Natural killer cell (primary cell): ENCODE data around the gene TTC21B. TPM values are rescaled to one million over a fixed set of nuclear protein-coding genes. Genes with fewer than 3 reads are reported as not detected.
"Not testable (repeated sequence)": the region's sequence is repeated elsewhere in the genome, so short reads cannot be mapped to it uniquely, and the experiment has no call there.

Source experiments
- ATAC-seq, 3 donors: fragments of 150-1000 bp in 2 of 3; fragments of 200-7000 bp in 1 of 3; cut with Tn5 transposase; 1 replicate in 1 of 3; 2 replicates in 2 of 3; pipeline ENCODE4 v1.10.0; 2021; ENCODE audit warnings: mild to moderate bottlenecking in 2 of 3, moderate library complexity in 2 of 3
- DNase-seq, 2 donors: peaks; one replicate each; pipeline versions ENCODE4 v3.0.0 to v3.0.0-alpha.2; 2013 to 2021; ENCODE audit warnings: mixed read lengths in 1 of 2
- H3K27ac ChIP-seq: one replicate; pipeline ENCODE4 v1.5.1; 2013; ENCODE audit warnings: mild to moderate bottlenecking, low read length
- H3K27me3 ChIP-seq: one replicate; pipeline ENCODE4 v1.6.1; 2013; ENCODE audit warnings: low read length; ENCODE audit not compliant: control insufficient read depth, insufficient read depth
- H3K36me3 ChIP-seq: one replicate; pipeline ENCODE4 v1.6.1; 2013; ENCODE audit warnings: low read length; ENCODE audit not compliant: control insufficient read depth, insufficient read depth
- H3K4me1 ChIP-seq: one replicate; pipeline ENCODE4 v1.6.1; 2013; ENCODE audit warnings: low read length; ENCODE audit not compliant: control insufficient read depth, insufficient read depth
- H3K4me3 ChIP-seq: one replicate; pipeline ENCODE4 v1.5.1; 2013; ENCODE audit warnings: low read length
- H3K9me3 ChIP-seq: one replicate; pipeline ENCODE4 v1.6.1; 2013; ENCODE audit warnings: low read length; ENCODE audit not compliant: control insufficient read depth, insufficient read depth
- H3K27ac Mint-ChIP-seq, 2 donors: one replicate each; pipeline ENCODE4 v1.8.0; 2022; ENCODE audit warnings: mild to moderate bottlenecking in 2 of 2, mixed read lengths in 2 of 2, moderate library complexity in 1 of 2
- H3K27me3 Mint-ChIP-seq, 2 donors: one replicate each; pipeline ENCODE4 v1.8.0; 2022; ENCODE audit warnings: low read depth in 2 of 2, mixed read lengths in 2 of 2
- H3K36me3 Mint-ChIP-seq: one replicate; pipeline ENCODE4 v1.8.0; 2022; ENCODE audit warnings: mixed read lengths
- H3K4me1 Mint-ChIP-seq, 2 donors: one replicate each; pipeline ENCODE4 v1.8.0; 2022; ENCODE audit warnings: mixed read lengths in 2 of 2
- H3K4me3 Mint-ChIP-seq: one replicate; pipeline ENCODE4 v1.8.0; 2022; ENCODE audit warnings: mild to moderate bottlenecking, moderate library complexity, mixed read lengths
- H3K9me3 Mint-ChIP-seq, 2 donors: one replicate each; pipeline ENCODE4 v1.8.0; 2022; ENCODE audit warnings: mixed read lengths in 2 of 2
- WGBS: methylation state at CpG from one replicate; pipeline ENCODE4 v1.1.7; 2013; ENCODE audit warnings: missing lambda C conversion rate; ENCODE audit not compliant: insufficient coverage; 5-methylcytosine and 5-hydroxymethylcytosine counted together
- intact Hi-C: fragments of 100-400 bp; cut with micrococcal nuclease; formaldehyde crosslinking; loops from one replicate; pipeline ENCODE4 v1.14.2; 2022
- total RNA-seq, 4 donors: library from RNA; stranded (reverse); fragments of 120-200 nt in 1 of 4; gene quantifications; one replicate each; pipeline versions ENCODE4 v1.2.3 to v1.2.4, GENCODE V29; 2013 to 2022
- TF ChIP-seq, protein P1 (sequence below): fragments of 200-600 bp; IDR thresholded peaks from one replicate; pipeline ENCODE4 v1.8.0; 2022; ENCODE audit warnings: antibody characterized with exemption

TTC21B gene
- total RNA-seq, 3 donors from 2014 or later (not counting 1 experiment from before 2014, with no cell fraction given), result 31.7 to 40.1 (median 34.3) TPM

DNA sequence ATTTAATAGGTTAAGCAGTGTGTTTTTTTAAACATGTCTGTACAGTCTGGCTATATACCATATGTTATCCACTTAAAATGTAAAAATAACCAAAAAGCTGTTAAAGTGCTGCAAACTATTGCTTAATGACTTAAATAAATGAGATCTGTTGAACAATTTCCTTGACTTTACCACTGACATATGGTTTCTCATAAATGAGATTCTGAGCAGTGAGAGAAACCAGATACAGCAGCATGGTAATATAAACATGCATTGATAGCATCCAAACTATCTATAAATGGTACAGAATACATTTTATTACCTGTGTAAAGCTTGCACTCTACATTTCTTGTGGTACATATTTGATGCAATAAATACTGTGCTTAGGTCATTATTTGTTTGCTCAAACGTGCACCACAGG lies 36.3 kb upstream of the TTC21B start:
- WGBS, result no CpG with 5 or more reads among the region's 1 CpG
- Histone ChIP-seq H3K27ac (no peak overlapping the region), H3K4me1 (no peaks in the 10 kb centered on the region), H3K27me3 (peaks cover 2% of the 10 kb centered on the region), H3K4me3 (no peak overlapping the region), H3K36me3 (no peaks in the 10 kb centered on the region), H3K9me3 (no peaks in the 10 kb centered on the region)
- Mint-ChIP-seq H3K9me3 (no peaks in the 10 kb centered on the region), H3K36me3 (no peaks in the 10 kb centered on the region), H3K27me3 (peaks cover 10 to 24% of the 10 kb centered on the region in 2 donors), H3K27ac (no peak overlapping the region), H3K4me3 (no peak overlapping the region), H3K4me1 (no peaks in the 10 kb centered on the region)
- ATAC-seq, result no peak
- intact Hi-C loops, result no loop called here
- TF ChIP-seq, protein P1, sequence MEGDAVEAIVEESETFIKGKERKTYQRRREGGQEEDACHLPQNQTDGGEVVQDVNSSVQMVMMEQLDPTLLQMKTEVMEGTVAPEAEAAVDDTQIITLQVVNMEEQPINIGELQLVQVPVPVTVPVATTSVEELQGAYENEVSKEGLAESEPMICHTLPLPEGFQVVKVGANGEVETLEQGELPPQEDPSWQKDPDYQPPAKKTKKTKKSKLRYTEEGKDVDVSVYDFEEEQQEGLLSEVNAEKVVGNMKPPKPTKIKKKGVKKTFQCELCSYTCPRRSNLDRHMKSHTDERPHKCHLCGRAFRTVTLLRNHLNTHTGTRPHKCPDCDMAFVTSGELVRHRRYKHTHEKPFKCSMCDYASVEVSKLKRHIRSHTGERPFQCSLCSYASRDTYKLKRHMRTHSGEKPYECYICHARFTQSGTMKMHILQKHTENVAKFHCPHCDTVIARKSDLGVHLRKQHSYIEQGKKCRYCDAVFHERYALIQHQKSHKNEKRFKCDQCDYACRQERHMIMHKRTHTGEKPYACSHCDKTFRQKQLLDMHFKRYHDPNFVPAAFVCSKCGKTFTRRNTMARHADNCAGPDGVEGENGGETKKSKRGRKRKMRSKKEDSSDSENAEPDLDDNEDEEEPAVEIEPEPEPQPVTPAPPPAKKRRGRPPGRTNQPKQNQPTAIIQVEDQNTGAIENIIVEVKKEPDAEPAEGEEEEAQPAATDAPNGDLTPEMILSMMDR, result no peak
- DNase-seq, result no peak

- no peak for DNase-seq
- no peak overlapping the region for H3K27ac ChIP-seq
- no peak for ATAC-seq
- TF ChIP-seq, protein P1, result no peak
- peaks cover 2% of the 10 kb centered on the region for H3K27me3 ChIP-seq
- intact Hi-C loops, result no loop called here
- no peaks in the 10 kb centered on the region for H3K9me3 ChIP-seq
- no peak overlapping the region for H3K4me3 ChIP-seq
- Mint-ChIP-seq H3K36me3 (no peaks in the 10 kb centered on the region), H3K4me3 (no peak overlapping the region), H3K27me3 (peaks cover 14 to 15% of the 10 kb centered on the region in 2 donors), H3K27ac (no peak overlapping the region), H3K9me3 (no peaks in the 10 kb centered on the region), H3K4me1 (no peaks in the 10 kb centered on the region)
- no peaks in the 10 kb centered on the region for H3K36me3 ChIP-seq
- H3K4me1 ChIP-seq, result no peaks in the 10 kb centered on the region
Measured at GRCh38 chr2:165985120-165985519, 31.5 kb upstream of the TTC21B start.

DNA sequence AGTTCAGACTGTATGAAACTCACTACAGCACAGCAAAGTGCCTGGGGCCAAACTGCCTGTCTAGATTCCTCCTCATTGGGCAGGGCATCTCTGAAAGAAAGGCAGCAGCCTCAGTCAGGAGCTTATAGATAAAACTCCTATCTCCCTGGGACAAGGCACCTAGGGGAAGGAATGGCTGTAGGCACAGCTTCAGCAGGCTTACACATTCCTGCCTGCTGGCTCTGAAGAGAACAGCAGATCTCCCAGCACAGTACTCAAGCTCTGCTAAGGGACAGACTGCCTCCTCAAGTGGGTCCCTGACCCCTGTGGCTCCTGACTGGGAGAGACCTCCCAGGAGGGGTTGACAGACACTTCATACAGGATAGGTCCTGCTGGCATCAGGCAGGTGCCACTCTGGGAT lies 18.6 kb upstream of the TTC21B start:
- H3K9me3 Mint-ChIP-seq, ATAC-seq, H3K27ac ChIP-seq, H3K27ac Mint-ChIP-seq, DNase-seq, H3K4me3 ChIP-seq, H3K27me3 ChIP-seq, H3K4me1 ChIP-seq, H3K4me1 Mint-ChIP-seq, H3K9me3 ChIP-seq, H3K36me3 Mint-ChIP-seq, H3K4me3 Mint-ChIP-seq, intact Hi-C loops, H3K36me3 ChIP-seq: not testable (repeated sequence)
- H3K27me3 Mint-ChIP-seq, result peaks cover 9 to 14% of the 10 kb centered on the region in 2 donors

DNA sequence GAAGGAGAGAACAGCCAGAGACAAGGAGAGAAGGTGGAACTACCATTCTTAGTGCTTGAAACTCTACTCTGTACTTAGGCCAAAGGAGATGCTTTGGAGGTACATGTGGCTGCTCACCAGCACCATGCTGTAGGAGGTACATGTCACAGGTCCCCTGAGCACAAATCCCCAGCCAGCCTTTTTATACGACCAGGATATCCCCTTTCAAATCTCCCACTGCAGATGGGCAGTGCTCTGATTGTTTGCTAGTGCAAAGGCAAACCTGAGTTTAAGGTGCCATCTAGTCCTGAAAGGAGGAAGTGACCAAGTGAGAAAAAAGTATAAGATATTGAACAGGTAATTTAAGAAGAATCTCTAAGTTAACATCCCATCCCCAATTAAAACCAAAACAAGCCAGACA lies 17.1 kb upstream of the TTC21B start:
- Mint-ChIP-seq H3K4me1 (no peaks in the 10 kb centered on the region), H3K36me3 (no peaks in the 10 kb centered on the region), H3K27me3 (peaks cover 9 to 14% of the 10 kb centered on the region in 2 donors), H3K9me3 (no peaks in the 10 kb centered on the region), H3K27ac (no peak overlapping the region), H3K4me3 (no peak overlapping the region)
- Histone ChIP-seq H3K9me3 (no peaks in the 10 kb centered on the region), H3K4me3 (no peak overlapping the region), H3K27me3 (no peaks in the 10 kb centered on the region), H3K27ac (no peak overlapping the region), H3K4me1 (no peaks in the 10 kb centered on the region), H3K36me3 (no peaks in the 10 kb centered on the region)
- no peak for ATAC-seq
- WGBS, result 45% methylated on average over 1 of the region's 1 CpG
- no peak for DNase-seq
- intact Hi-C loops, result no loop called here
- TF ChIP-seq, protein P1, result no peak
